Gastrocnemius medialis (tissue), 4 donors: ENCODE data around the gene TAAR8. TPM values are rescaled to one million over a fixed set of nuclear protein-coding genes. Genes with fewer than 3 reads are reported as not detected.
"Not testable (repeated sequence)": the region's sequence is repeated elsewhere in the genome, so short reads cannot be mapped to it uniquely, and the experiment has no call there.

ENCODE experiments used
- ATAC-seq, 2 donors: fragments of 150-250 bp; one replicate each; pipeline ENCODE4 v1.9.1; 2016
- DNase-seq, 2 donors: peaks; one replicate each; pipeline ENCODE4 v3.0.0-alpha.2; 2019
- H3K27ac ChIP-seq, 4 donors: fragments of 200-600 bp; sonication (generic); 1 replicate in 1 of 4; 2 replicates in 3 of 4; pipeline ENCODE4 v1.5.1; 2016 to 2018; ENCODE audit warnings: mild to moderate bottlenecking in 2 of 4, moderate library complexity in 1 of 4
- H3K27me3 ChIP-seq, 3 donors: fragments of 200-600 bp; sonication (generic) in 2 of 3; 1 replicate in 1 of 3; 2 replicates in 2 of 3; pipeline versions ENCODE4 v1.5.1 to v1.6.0; 2016 to 2019; ENCODE audit warnings: mild to moderate bottlenecking in 1 of 3, moderate library complexity in 1 of 3
- H3K36me3 ChIP-seq, 2 donors: fragments of 200-600 bp; sonication (generic) in 1 of 2; one replicate each; pipeline ENCODE4 v1.5.1; 2017 to 2018
- H3K4me1 ChIP-seq, 2 donors: fragments of 200-600 bp; sonication (generic) in 1 of 2; one replicate each; pipeline ENCODE4 v1.5.1; 2016 to 2017; ENCODE audit warnings: mild to moderate bottlenecking in 2 of 2
- H3K4me3 ChIP-seq, 4 donors: fragments of 200-600 bp; sonication (generic) in 3 of 4; 1 replicate in 1 of 4; 2 replicates in 3 of 4; pipeline ENCODE4 v1.5.1; 2016 to 2019; ENCODE audit warnings: mild to moderate bottlenecking in 2 of 4
- H3K9me3 ChIP-seq, 3 donors: fragments of 200-600 bp; sonication (generic) in 2 of 3; 1 replicate in 1 of 3; 2 replicates in 2 of 3; pipeline ENCODE4 v1.5.1; 2016 to 2019
- CTCF ChIP-seq, 5 experiments: fragments of 450-650 bp in 3 of 5; fragments of 200-600 bp in 2 of 5; sonication (generic) in 2 of 5; IDR thresholded peaks in 4 of 5; conservative IDR thresholded peaks in 1 of 5; 1 replicate in 4 of 5; 2 replicates in 1 of 5; pipeline ENCODE4 v1.5.1; 2016 to 2019; ENCODE audit warnings: antibody characterized with exemption in 5 of 5, mild to moderate bottlenecking in 3 of 5, moderate library complexity in 3 of 5
- POLR2A ChIP-seq, 2 donors: fragments of 450-650 bp; IDR thresholded peaks; one replicate each; pipeline ENCODE4 v1.6.1; 2017; ENCODE audit warnings: antibody characterized with exemption in 2 of 2, mild to moderate bottlenecking in 2 of 2, moderate library complexity in 2 of 2
- in situ Hi-C, 4 donors: fragments of 200-750 bp; cut with MboI; loops; one replicate each; pipeline versions ENCODE4 v1.15.0 to v1.8.0; 2017; ENCODE audit warnings: low sequenced_read_pairs in 4 of 4
- intact Hi-C: fragments of 100-400 bp; cut with DNase I; formaldehyde crosslinking; loops from one replicate; pipeline ENCODE4 v1.15.1; 2023; ENCODE audit warnings: low total_unique reads
- total RNA-seq, 4 donors: library from RNA; depleted of rRNA; stranded (reverse); fragments of >200 nt; gene quantifications; one replicate each; pipeline versions ENCODE4 v1.1.0 to v1.2.3, GENCODE V29; 2016

The TAAR8 gene
- total RNA-seq, 4 donors from 2014 or later: not detected

- in situ Hi-C loops: no loop called here
These were observed 46.0 kb downstream of the TAAR8 start for GRCh38 chr6:132598473-132598872.

GRCh38 chr6:132600900-132601299, 48.4 kb downstream of the TAAR8 start:
- H3K4me3 ChIP-seq, DNase-seq, H3K27ac ChIP-seq, in situ Hi-C loops, H3K4me1 ChIP-seq, ATAC-seq, H3K9me3 ChIP-seq, H3K27me3 ChIP-seq, H3K36me3 ChIP-seq, intact Hi-C loops: not testable (repeated sequence)

More at GRCh38 chr6:132598473-132598872, 46.0 kb downstream of the TAAR8 start:
- H3K4me3 ChIP-seq: no peak overlapping the region
- H3K9me3 ChIP-seq: no peaks in the 10 kb centered on the region
- no peaks in the 10 kb centered on the region for H3K4me1 ChIP-seq
- DNase-seq: no peak
- TF ChIP-seq CTCF (IDR thresholded peaks at IDR 0.05 in 4 of 5, conservative IDR thresholded peaks at IDR 0.05 in 1 of 5): no peak
- no peak for TF ChIP-seq POLR2A (IDR thresholded peaks at IDR 0.05)
- no peaks in the 10 kb centered on the region for H3K36me3 ChIP-seq
- H3K27me3 ChIP-seq: no peaks in the 10 kb centered on the region
- ATAC-seq: no peak
- intact Hi-C loops: no loop called here
- H3K27ac ChIP-seq: no peak overlapping the region

Other genes starting within 250 kb of the TAAR8 start
- gene MOXD1, start 151.2 kb upstream of the TAAR8 start, total RNA-seq: under 1 TPM in 3 of 4 donors, not detected in 1; 0.62 to 0.69 (median 0.66) TPM
- gene STX7, start 39.6 kb upstream of the TAAR8 start, total RNA-seq: 10 to 100 TPM; 18.2 to 64.3 (median 20.6) TPM
- not detected for gene TAAR9, start 14.4 kb upstream of the TAAR8 start, total RNA-seq
- gene TAAR6, start 17.6 kb downstream of the TAAR8 start, total RNA-seq: not detected
- not detected for gene TAAR5, start 37.1 kb downstream of the TAAR8 start, total RNA-seq
- not detected for gene TAAR2, start 71.6 kb downstream of the TAAR8 start, total RNA-seq
- not detected for gene TAAR1, start 106.5 kb downstream of the TAAR8 start, total RNA-seq
- 1 to 10 TPM in 2 of 4 donors, under 1 TPM in 2; 0.39 to 1.9 (median 0.85) TPM for gene VNN1, start 161.4 kb downstream of the TAAR8 start, total RNA-seq
- 1 to 10 TPM in 2 of 4 donors, under 1 TPM in 1, not detected in 1; 0.82 to 3.3 (median 1.9) TPM for gene VNN2, start 205.2 kb downstream of the TAAR8 start, total RNA-seq
- 1 to 10 TPM in 3 of 4 donors, under 1 TPM in 1; 0.58 to 7.4 (median 1.5) TPM for gene SLC18B1, start 246.0 kb downstream of the TAAR8 start, total RNA-seq